Measurements from ENCODE around the gene L3HYPDH. TPM values are rescaled to one million over a fixed set of nuclear protein-coding genes. Genes with fewer than 3 reads are reported as not detected.

L3HYPDH gene
- total and polyA plus RNA-seq, 4 donors, result 24.6 to 37.3 (median 26.7) TPM

DNA sequence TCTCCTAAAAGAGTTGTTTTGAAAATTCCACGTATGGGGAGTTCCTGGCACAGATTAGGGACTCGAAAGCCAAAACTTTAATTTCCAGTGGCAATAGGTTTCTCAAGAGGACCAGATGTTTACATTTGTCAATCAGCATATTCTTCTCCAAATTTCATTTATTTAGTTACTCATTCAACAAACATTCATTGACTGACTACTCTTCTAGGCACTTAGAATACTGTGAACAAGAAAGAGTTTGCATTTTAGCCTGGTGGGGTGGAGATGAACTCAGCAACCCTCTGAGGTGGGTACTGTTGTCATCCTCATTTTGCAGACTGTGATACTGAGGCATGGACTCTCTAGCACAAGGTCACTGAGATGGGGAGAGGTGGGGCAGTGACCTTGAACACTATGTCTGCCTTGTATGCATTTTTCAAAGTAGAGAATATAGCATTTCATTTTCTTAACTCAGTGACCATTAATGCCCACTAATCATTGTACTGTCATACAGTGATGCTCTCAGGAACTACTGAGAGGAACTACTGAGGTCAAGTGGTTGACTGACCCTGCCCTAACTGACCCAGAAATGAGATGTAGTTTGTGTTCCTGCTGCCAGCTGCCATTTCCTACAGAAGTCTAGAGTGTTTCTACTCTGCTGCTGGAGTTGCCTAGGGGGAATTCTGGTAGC, 2.2 kb downstream of the L3HYPDH start:
- H3K27ac ChIP-seq (ENCODE audit: low read depth, low read length), result no peak overlapping the region
- WGBS (ENCODE audit: insufficient coverage), result no CpG with 5 or more reads among the region's 2 CpGs
- DNase-seq (ENCODE audit: low read depth in 4 of 6, low spot score in 6 of 6), result no peak
- H3K4me3 ChIP-seq (ENCODE audit: low read depth, low read length), result no peak overlapping the region
- peaks cover 2% of the 10 kb centered on the region for H3K36me3 ChIP-seq (ENCODE audit: control insufficient read depth, insufficient read depth, low read length)
- no peaks in the 10 kb centered on the region for H3K9me3 ChIP-seq (ENCODE audit: control insufficient read depth, insufficient read depth, low read length)
- peaks cover 12% of the 10 kb centered on the region for H3K4me1 ChIP-seq (ENCODE audit: control insufficient read depth, insufficient read depth, low read length)
- no peaks in the 10 kb centered on the region for H3K27me3 ChIP-seq (ENCODE audit: control insufficient read depth, insufficient read depth, low read length)

DNA sequence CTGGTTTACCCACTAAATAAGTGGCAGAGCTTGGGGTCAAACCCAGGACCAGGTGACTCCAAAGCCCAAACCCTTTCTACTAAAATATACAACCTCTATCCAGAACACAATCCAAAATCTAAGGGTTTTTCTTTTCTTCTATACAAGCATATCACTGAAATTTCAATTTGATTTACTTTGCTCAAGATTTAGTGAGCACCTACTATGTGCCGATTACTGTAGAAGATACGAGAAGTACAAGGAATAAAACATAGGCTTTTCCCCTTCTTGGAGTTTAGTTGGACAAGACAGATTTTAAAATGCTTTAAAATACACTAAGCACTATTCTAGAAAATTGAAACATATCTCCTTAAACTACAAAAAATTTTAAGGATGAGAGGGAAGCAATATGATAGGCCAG, 2.8 kb downstream of the L3HYPDH start:
- no peaks in the 10 kb centered on the region for H3K27me3 ChIP-seq (ENCODE audit: control insufficient read depth, insufficient read depth, low read length)
- H3K9me3 ChIP-seq (ENCODE audit: control insufficient read depth, insufficient read depth, low read length), result no peaks in the 10 kb centered on the region
- H3K4me3 ChIP-seq (ENCODE audit: low read depth, low read length), result no peak overlapping the region
- peaks cover 12% of the 10 kb centered on the region for H3K4me1 ChIP-seq (ENCODE audit: control insufficient read depth, insufficient read depth, low read length)
- H3K36me3 ChIP-seq (ENCODE audit: control insufficient read depth, insufficient read depth, low read length), result peaks cover 2% of the 10 kb centered on the region
- H3K27ac ChIP-seq (ENCODE audit: low read depth, low read length), result no peak overlapping the region
- WGBS (ENCODE audit: insufficient coverage), result no CpG with 5 or more reads among the region's 2 CpGs
- no peak for DNase-seq (ENCODE audit: low read depth in 4 of 6, low spot score in 6 of 6)

DNA sequence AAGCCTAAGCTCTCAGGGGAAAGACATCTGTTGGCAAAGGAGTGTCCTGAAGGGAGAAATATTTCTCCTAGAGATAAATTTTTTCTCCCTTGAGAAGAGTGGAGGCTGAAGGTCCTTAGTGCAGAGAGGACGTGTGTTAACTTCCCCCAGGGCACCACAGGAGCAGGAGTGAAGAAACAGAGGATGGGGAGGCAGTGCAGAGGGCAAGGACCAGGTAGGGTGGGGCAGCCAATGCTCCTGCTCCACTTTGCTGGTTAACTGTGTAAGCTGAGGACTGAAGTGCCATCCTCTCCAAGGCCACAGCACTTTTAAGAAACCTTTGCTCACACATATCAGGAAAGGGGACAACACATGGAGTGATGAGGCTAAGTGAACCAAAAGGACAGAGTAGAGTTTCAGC, 4.0 kb downstream of the L3HYPDH start:
- Histone ChIP-seq H3K4me3 (ENCODE audit: low read depth, low read length) (no peak overlapping the region), H3K27me3 (ENCODE audit: control insufficient read depth, insufficient read depth, low read length) (no peaks in the 10 kb centered on the region), H3K9me3 (ENCODE audit: control insufficient read depth, insufficient read depth, low read length) (no peaks in the 10 kb centered on the region), H3K4me1 (ENCODE audit: control insufficient read depth, insufficient read depth, low read length) (peaks cover 7% of the 10 kb centered on the region), H3K27ac (ENCODE audit: low read depth, low read length) (no peak overlapping the region), H3K36me3 (ENCODE audit: control insufficient read depth, insufficient read depth, low read length) (peaks cover 2% of the 10 kb centered on the region)
- DNase-seq (ENCODE audit: low read depth in 4 of 6, low spot score in 6 of 6), result no peak
- whole genome bisulfite sequencing (ENCODE audit: insufficient coverage), result no CpG with 5 or more reads among the region's 1 CpG

DNA sequence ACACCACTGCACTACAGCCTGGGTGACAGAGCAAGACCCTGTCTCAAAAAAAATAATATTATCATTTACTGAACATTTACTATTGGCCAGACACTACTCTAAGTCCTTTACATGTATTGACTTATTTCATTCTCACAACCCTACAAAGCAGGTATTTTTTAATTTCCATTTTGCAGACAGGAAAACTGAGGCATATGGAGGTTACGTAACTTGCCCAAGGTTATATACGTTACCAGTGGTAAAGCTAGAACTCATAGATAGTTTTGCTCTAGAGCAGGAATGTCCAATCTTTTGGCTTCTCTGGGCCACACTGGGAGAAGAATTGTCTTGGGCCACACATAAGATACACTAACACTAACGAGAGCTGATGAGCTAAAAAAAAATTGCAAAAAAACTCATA, 5.7 kb downstream of the L3HYPDH start:
- no peak for DNase-seq (ENCODE audit: low read depth in 4 of 6, low spot score in 6 of 6)
- no peak overlapping the region for H3K27ac ChIP-seq (ENCODE audit: low read depth, low read length)
- H3K4me3 ChIP-seq (ENCODE audit: low read depth, low read length), result no peak overlapping the region
- peaks cover 5% of the 10 kb centered on the region for H3K36me3 ChIP-seq (ENCODE audit: control insufficient read depth, insufficient read depth, low read length)
- H3K9me3 ChIP-seq (ENCODE audit: control insufficient read depth, insufficient read depth, low read length), result no peaks in the 10 kb centered on the region
- no peaks in the 10 kb centered on the region for H3K27me3 ChIP-seq (ENCODE audit: control insufficient read depth, insufficient read depth, low read length)
- WGBS (ENCODE audit: insufficient coverage), result 93% methylated on average over 2 of the region's 3 CpGs
- peaks cover 3% of the 10 kb centered on the region for H3K4me1 ChIP-seq (ENCODE audit: control insufficient read depth, insufficient read depth, low read length)

DNA sequence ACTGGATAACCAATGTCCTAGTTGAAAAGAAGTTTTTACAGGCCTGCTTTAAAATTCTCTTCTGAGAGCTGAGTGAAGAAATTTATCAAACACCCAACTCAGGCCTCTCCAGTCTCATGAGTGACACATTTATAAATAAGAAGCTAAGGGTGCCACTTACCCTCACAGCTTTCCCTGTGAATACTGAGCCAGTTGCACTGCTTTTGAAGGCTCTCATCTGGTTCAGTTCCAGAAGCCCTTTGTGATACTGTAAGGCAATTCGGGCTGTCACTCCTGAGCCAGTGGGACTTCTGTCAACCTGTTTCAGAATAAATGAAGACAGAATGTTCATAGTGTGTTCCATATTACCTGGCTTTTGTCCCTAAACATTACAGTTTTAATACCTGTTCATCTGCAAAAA, 8.5 kb downstream of the L3HYPDH start:
- Histone ChIP-seq H3K36me3 (ENCODE audit: control insufficient read depth, insufficient read depth, low read length) (peaks cover 6% of the 10 kb centered on the region), H3K4me1 (ENCODE audit: control insufficient read depth, insufficient read depth, low read length) (no peaks in the 10 kb centered on the region), H3K9me3 (ENCODE audit: control insufficient read depth, insufficient read depth, low read length) (no peaks in the 10 kb centered on the region), H3K4me3 (ENCODE audit: low read depth, low read length) (no peak overlapping the region), H3K27me3 (ENCODE audit: control insufficient read depth, insufficient read depth, low read length) (no peaks in the 10 kb centered on the region), H3K27ac (ENCODE audit: low read depth, low read length) (no peak overlapping the region)
- no CpG with 5 or more reads among the region's 1 CpG for WGBS (ENCODE audit: insufficient coverage)
- DNase-seq (ENCODE audit: low read depth in 4 of 6, low spot score in 6 of 6), result no peak

DNA sequence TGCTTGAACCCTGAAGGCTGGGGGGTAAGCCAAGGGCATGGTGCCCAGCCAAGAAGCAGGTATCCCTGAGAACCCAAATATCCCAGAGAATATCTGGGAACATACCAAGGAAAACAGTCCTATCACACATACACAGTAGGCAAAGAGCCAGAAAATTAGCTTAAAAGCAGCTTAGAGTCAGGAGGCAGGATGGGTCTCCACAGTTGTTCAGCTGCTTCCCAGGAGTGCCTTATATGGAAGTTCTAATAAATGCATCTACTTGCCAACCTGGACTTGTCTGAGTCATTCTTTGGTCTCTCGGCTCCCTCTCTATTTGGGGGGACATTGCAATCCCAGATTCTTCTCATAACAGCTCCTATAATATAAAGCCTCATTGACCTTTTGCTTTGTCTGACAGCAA, 10.0 kb downstream of the L3HYPDH start:
- Histone ChIP-seq H3K27me3 (ENCODE audit: control insufficient read depth, insufficient read depth, low read length) (no peaks in the 10 kb centered on the region), H3K4me3 (ENCODE audit: low read depth, low read length) (no peak overlapping the region), H3K9me3 (ENCODE audit: control insufficient read depth, insufficient read depth, low read length) (no peaks in the 10 kb centered on the region), H3K27ac (ENCODE audit: low read depth, low read length) (no peak overlapping the region), H3K4me1 (ENCODE audit: control insufficient read depth, insufficient read depth, low read length) (no peaks in the 10 kb centered on the region), H3K36me3 (ENCODE audit: control insufficient read depth, insufficient read depth, low read length) (peaks cover 6% of the 10 kb centered on the region)
- no peak for DNase-seq (ENCODE audit: low read depth in 4 of 6, low spot score in 6 of 6)
- WGBS (ENCODE audit: insufficient coverage), result no CpG with 5 or more reads among the region's 1 CpG

DNA sequence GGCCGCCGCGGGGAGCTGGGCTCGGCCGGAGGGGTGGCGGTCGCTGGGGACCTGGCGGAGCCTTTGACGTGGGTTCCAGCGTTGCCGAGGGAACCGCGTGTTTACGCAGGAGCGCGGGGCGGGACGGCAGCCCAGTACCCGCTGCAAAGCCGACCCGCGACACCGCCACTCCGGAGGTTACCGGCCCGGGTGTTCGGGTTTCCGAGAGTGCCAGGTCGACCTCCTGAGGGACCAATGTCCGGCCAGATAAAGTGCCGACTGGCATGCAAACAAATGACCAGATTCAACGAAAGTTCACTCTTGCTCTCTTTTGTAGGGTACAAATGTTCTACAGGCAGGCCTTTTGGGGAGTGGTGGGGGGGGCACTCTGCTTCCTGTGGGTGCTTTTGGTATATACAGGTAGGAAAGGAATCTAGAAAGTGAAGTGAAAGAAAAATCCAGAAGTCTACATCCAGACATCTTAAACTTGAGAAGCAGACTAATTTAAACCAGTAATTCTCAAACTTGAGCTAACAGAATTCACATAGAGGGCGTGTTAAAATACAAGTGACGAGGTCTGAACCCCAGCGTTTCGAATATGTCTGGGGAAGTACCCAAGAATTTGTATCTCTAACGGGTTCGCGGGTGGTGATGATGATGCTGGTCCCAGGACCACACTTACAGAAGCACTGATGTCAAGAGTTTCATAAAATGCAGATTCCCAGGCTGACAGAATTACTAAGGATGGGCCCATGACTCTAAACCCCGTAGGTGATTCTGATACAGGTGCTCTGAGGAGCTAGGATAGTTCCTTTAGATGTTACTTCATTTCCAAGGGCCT, 18.7 kb downstream of the L3HYPDH start, which contains the start of gene GPR135:
Gene GPR135, minus strand, starts transcription at position 65 of the 820 bp plus-strand sequence. CDS start 154 bp downstream, outside the sequence.
- peak within 1 kb of the TSS; percentile 46 for H3K4me3 ChIP-seq (ENCODE audit: low read depth, low read length)
- H3K9me3 ChIP-seq (ENCODE audit: control insufficient read depth, insufficient read depth, low read length), result no peaks in the 10 kb centered on the region
- 17% methylated on average over 39 of the region's 40 CpGs for WGBS (ENCODE audit: insufficient coverage)
- peak within 1 kb of the TSS; percentile 70 for H3K27ac ChIP-seq (ENCODE audit: low read depth, low read length)
- DNase-seq (ENCODE audit: low read depth in 4 of 6, low spot score in 6 of 6), result peak in 3 of 6 donors; percentile 48 to 83 (median 81)
- no peaks in the 10 kb centered on the region for H3K27me3 ChIP-seq (ENCODE audit: control insufficient read depth, insufficient read depth, low read length)
- H3K36me3 ChIP-seq (ENCODE audit: control insufficient read depth, insufficient read depth, low read length), result peaks cover 4% of the 10 kb centered on the region
- H3K4me1 ChIP-seq (ENCODE audit: control insufficient read depth, insufficient read depth, low read length), result peaks cover 12% of the 10 kb centered on the region

DNA sequence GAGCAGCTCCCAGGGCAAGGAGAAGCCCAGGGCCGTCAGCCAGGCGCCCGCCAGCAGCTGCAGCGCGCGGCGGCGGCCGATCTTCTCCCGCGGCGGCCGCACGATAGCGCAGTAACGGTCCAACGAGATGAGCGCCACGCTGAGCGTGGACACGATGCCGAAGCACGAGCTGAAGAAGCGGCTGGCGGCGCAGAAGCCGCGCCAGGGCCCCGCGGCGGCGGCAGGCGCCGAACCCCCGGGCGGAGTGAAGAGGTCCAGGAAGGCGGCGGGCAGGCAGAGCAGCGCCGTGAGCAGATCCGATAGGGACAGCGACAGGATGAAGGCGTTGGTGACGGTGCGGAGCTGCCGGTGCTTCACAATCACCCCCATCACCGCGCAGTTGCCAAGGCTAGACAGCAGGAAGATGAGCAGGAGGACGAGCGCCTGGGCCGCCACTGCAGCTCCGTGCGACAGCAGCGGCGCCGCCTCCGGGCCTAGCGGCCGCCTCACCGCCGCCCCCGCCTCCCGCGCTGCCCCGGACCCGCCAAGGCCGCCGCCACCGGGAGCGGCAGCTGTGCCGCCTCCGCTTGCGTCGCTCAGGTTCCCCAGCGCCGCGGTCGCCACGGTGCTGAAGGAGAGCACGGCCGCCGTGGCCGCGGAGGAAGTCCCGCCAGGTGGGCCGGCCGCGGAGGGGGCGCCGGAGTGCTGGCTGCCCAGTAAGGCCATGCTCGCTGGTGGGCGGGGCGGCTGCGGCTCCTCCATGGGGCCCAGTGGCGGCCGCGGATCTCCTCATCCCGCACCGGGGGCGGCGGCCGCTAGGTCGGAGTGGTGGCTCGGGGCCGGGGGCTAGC, 19.5 kb downstream of the L3HYPDH start:
- WGBS (ENCODE audit: insufficient coverage), result under 1% methylated on average over 105 of the region's 105 CpGs

DNA sequence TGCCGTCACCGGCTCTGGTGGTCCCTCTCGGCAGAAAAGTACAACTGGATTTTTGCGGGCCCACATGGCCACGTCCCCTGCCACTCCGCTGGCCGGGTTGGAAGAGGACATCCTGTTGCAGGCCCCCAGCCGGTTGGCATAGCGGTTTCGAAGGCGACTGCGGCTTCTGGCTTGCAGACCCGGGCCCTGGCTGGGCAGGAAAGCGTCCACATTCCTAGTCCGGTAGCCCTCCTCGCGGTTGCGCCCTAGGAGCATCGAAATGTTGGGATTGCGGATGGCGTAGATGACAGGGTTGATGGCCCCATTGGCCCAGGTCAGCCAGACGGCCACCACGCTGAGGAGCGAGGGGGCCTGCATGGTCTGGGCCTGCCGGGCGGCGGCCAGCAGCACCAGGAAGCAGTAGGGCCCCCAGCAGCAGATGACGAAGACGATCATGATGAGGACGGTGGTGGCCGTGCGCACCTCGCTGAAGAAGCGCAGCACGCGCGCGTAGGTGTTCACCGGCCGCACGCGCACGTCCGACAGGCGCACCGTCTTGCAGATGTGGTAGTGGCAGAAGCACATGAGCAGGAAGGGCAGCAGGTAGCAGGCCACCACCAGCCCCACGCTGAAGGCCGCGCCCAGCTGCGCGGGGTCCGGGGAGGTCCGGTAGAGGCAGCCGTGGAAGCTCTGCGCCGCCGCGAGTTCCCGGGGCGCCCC, 20.3 kb downstream of the L3HYPDH start:
- Histone ChIP-seq H3K9me3 (ENCODE audit: control insufficient read depth, insufficient read depth, low read length) (no peaks in the 10 kb centered on the region), H3K27ac (ENCODE audit: low read depth, low read length) (peak overlapping the region; percentile 11), H3K36me3 (ENCODE audit: control insufficient read depth, insufficient read depth, low read length) (peaks cover 4% of the 10 kb centered on the region), H3K4me3 (ENCODE audit: low read depth, low read length) (peak overlapping the region; percentile 46), H3K27me3 (ENCODE audit: control insufficient read depth, insufficient read depth, low read length) (no peaks in the 10 kb centered on the region), H3K4me1 (ENCODE audit: control insufficient read depth, insufficient read depth, low read length) (peaks cover 12% of the 10 kb centered on the region)
- DNase-seq (ENCODE audit: low read depth in 4 of 6, low spot score in 6 of 6), result peak in 2 of 6 donors; percentile 20 to 80
- WGBS (ENCODE audit: insufficient coverage), result 19% methylated on average over 60 of the region's 60 CpGs

More for the DNA sequence above, 19.5 kb downstream of the L3HYPDH start:
- Histone ChIP-seq H3K27ac (ENCODE audit: low read depth, low read length) (peak overlapping the region; percentile 70), H3K27me3 (ENCODE audit: control insufficient read depth, insufficient read depth, low read length) (no peaks in the 10 kb centered on the region), H3K4me3 (ENCODE audit: low read depth, low read length) (peak overlapping the region; percentile 46), H3K4me1 (ENCODE audit: control insufficient read depth, insufficient read depth, low read length) (peaks cover 12% of the 10 kb centered on the region), H3K9me3 (ENCODE audit: control insufficient read depth, insufficient read depth, low read length) (no peaks in the 10 kb centered on the region), H3K36me3 (ENCODE audit: control insufficient read depth, insufficient read depth, low read length) (peaks cover 4% of the 10 kb centered on the region)
- DNase-seq (ENCODE audit: low read depth in 4 of 6, low spot score in 6 of 6), result peak; percentile 35 to 85 (median 48)

Measured in spinal cord (tissue), 10 donors.